HG03025 (cell line): ENCODE results near the gene NPS.

Source experiments
- ATAC-seq: cut with Tn5 transposase; IDR thresholded peaks from one replicate; pipeline ENCODE4 v1.9.1; 2021; ENCODE audit warnings: mild to moderate bottlenecking, moderate library complexity; ENCODE audit not compliant: unreplicated experiment, low FRiP score

The NPS gene

DNA sequence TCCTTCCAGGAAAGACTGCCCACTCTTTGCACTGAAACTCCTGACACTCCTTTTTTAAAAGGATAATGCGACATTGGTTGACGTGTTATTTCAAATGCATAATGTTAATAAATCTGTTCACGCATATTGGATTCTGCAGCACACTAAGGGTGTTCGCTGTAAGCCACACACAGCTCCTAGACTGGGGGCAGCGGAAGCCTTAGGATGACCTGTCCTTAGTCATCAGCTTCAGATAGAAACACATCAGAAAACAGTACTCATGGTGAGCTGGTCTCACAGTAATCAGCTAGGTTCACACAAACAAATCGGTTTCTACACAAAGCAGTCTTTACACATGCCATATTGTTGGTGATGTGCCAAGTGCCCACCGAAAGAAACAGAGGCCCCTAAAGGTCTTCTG, 4.3 kb downstream of the NPS start:
- ATAC-seq: no peak

DNA sequence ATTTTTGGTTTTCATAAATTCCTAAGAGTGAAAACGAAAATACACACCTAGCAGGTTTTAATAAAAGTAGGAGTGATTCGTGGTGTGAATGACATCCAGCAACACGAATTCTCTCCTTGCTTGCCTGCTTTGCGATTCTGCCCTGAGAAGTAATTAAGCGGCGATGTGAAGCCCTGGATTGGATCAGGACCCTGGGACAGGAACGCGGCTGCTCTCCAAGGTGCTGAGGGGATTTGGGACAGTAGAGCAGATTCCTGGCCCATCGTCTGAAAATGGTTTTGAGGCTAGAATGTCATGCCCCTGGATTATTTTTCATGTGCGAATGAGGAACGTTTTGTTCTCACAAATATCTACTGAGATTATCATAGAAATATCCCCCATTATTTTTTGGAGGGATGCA, 7.8 kb downstream of the NPS start:
- ATAC-seq: no peak

DNA sequence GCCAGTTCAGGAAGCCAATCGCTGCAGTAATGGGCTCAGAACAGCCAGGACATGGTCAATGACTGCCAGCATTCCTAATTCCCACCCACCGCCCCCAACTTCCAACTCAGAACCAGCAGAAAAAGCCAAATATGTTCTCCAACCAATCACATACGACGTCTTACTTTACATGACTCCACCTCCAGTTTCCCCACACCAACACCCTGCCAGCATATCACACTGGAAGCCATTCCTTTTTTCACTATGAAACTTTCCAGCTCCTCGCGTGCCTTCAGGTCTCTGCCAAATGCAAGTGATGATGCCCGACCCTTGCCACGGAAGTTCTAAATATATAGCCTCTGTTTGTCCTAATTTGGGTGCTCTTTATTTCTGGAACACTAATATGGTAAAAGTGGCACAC, 12.5 kb downstream of the NPS start:
- ATAC-seq: no peak

DNA sequence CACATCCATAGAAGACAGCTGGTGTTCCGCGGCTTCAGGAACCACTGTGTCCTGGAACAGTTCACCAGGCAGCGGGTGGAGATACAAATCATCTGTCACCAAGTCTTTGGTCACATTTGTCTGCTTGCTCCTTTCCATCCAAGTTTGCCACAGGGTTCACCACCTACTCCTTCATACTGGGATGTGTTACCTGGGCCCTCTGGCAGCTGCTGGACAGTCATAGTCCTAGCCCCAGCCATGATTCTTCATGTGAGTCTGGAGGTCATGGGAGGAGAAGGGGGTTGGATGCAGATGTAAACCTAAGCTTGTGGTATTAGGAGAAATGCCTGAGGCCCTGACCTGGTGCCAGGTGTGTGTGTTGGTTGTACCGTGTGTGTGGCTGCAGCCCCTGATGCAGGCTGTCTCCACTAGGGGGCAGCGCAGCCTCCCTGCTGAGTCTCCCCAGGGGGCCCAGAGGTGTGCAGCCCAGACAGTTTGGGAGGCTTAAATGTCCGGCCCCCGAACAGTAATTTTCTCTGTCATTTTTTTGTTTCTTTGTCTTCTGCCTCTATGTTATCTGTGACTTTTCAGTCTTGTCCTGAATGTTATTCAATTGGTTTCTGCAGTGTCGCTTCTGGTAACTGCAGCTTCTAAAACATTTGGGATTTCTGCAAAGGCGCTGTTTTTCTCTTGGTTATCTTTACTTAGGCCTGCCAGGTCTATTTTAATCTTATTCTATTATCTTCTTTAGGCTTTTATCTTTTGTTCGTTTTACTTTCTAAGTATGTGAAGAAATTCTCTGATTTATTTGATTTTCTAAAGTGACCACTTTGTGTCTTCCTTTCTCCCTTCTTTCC, 14.8 kb downstream of the NPS start:
- ATAC-seq: no peak

DNA sequence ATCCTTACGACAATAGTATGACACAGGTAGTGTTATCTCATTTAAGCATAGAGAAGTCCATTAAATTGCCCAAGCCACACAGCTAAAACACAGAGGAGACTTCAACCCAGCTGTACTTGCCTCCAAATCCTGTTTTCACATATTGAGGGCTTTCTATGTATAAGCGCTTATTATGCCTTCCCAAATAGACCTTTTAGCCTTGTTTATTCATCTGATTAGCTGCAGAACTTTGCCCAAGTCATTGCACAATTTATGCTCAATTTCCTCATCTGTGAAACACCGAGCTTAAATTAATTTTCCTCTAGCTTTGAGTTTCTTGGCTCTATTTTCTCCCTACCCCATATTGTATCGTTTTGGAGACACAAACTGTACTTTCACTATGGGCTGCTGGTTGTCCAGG, 15.5 kb downstream of the NPS start:
- no peak for ATAC-seq

DNA sequence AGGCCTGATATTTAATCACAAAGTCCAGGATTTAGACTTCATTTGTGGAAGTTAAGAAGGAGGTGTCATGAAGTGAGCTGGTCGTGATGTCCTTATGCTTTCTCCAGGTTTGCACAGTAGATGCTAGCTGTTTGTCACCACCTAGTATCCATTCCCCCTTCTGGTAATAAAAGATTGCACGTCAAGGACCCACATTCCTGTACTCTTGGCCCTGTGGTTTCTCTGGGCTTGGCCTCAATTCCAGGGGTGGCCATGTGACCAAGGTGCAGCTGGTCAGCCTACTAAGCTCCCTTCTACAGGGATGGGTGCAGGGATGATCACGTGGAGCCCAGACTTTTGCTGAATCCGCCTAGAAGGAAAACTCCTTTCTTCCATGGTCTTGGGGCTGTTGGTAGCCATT, 16.5 kb downstream of the NPS start:
- no peak for ATAC-seq

DNA sequence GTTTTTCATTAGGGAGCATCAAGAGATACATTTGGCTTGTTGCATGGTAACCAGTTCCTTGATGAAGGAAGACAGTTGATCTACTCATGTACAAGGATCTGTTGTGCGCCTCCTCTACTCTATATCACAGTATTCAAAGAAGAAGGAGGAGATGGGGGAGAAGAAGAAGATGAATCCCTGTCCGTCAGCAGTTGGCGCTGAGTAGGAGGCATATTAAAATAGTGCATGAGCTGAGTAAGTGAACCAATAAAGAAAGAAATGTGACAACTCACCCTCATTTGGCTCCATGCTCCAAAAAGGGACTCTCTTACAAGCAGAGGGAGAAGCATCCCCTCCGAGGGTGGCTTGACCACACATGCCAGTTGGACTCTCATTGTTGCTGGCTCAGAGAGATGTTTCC, 20.1 kb downstream of the NPS start:
- ATAC-seq: no peak

DNA sequence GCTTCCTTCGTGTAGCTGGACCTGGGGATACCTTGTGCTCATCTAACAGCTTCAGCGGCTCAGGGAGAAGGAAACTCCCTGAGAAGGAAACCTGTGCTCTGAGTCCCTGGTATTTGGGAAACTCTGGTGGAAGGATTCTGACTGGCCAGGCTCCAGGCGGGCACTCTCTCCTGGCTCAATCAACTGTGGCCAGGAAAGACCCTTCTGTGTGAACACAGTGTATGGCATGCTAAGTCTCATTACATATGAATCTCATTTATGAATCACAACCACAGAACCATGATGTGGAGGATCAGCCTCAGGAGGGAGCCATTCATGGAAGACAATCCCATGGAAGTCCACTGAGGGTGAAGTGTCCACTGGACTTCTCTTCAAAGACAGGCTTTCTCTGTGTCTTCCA, 20.9 kb downstream of the NPS start:
- no peak for ATAC-seq

DNA sequence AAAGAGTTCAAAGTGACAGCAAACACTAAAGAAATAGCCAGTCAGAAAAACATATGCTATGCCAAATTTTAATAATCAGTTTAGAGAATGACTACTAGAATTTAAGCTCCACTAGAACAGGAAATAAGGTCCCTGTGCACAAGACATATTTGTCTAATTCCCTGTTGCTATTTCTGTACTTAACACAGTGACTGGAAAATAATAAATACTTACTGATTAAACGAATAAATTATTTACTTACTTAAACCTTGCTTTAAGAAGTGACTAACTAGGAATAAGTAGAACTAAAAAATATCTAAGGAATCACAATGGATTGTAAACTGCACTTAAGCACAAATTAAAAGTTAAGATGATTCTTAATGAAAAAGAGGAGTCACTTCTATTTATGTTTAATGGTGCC, 22.3 kb downstream of the NPS start:
- no peak for ATAC-seq

DNA sequence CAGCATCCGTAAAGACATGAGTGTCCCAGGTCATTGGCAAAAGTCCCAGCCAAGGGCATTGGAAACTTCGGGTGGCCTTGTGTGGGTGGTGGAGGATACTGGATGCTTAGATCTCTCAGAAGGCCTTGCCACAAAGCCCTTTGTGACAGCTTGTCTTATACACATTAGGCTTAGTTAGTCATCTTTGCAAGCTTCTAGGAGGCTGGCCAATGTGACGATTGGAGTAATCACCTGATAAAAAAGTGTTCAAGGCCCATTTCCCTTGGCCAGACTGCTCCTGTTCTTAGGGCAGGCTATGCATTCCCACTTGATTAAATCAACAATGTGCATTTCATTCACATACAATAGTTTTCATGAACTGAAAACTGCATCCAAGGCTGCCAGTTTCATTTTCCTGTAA, 26.9 kb downstream of the NPS start:
- ATAC-seq: no peak

DNA sequence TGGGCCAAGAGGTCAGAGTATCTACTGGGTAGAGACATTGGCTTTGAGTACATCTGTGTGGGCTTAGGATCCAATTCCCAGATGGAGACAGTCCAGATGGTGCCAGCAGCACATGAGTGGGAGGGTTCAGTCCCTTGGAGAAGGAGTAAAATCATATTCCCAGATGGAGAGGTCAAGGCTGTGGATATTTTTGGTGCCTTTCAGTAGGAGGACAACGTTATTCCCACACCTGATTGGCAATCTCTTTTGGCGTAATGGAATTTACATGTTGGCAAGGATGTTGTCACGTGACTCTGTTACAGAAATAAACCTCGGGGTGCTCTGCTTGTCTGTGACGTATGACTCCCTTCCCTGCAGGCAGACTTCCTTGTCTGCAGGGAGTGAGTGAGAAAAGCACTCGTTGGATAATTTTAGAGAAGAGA, 27.6 kb downstream of the NPS start:
- no peak for ATAC-seq

DNA sequence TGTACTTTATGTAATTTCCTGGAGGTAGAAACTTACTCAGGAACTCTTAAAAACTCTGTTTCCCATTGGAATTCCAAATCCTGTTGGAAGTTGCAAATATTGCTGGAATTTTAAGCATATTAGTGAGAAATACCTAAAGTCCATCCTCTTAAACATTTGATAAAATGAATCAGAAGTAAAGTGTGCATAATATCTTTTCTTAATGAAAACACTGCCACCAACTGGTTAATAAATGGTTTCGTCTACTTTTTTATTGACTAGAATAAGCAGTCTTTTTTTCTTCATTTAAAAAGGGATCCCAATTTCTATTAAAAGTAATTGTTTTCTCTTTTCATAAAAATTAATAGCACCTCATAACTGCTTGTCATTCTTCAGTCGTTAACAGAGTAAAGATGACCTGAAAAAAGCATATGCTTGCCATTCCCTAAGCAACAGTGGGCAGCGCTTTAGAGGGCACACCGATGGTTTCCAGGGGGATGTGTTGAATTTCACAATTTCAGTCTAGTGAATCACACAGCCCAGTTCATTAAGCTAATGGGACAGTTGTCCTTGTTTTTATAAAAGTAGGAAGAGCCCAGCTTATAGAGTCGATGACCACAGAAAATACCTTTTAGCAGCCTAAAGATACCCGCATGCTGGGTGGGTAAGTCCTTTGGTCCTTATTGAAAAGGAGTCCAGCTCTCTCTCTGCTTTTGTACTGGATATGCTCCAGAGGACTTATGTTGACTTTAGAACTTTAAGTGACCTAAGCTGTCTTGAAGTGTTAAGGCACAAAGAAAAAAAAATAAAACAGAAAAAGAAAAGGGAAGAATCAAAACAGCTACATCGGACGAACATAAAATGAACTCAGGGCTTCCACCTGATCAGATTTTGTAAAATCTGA, 28.5 kb downstream of the NPS start:
- ATAC-seq: no peak

DNA sequence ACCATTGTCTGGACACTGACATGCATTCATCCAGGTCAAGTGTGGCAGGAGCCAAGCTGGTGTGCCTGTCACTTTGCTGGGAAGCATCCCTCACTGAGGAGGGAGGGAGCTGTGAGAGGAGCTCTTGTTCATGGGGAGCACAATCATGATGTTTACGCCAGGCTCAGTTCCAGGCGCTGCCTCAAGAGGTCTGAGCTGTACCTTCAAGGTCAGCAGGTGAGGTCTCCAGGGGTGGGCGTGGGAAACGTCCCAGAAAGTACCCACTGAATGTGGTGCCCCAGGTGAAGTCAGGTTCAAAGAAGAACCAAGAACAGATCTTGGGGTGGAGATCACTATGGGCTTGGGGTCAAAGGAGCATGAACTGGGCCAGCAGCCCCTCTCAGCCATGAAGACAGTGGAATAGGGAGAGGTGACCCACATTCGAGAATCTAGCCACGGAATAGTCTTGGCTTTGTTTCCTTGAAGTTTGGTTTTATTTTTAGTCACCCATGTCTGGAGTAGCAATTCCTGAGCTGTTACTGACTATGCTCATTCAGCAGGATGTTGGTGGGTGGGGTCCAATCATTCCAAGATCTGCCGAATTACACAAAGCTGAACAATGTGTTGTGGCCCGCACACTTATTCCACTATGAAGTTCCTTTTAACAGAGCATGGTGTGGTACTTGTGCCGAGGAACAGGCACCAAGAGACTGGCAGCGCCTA, 29.3 kb downstream of the NPS start:
- no peak for ATAC-seq

DNA sequence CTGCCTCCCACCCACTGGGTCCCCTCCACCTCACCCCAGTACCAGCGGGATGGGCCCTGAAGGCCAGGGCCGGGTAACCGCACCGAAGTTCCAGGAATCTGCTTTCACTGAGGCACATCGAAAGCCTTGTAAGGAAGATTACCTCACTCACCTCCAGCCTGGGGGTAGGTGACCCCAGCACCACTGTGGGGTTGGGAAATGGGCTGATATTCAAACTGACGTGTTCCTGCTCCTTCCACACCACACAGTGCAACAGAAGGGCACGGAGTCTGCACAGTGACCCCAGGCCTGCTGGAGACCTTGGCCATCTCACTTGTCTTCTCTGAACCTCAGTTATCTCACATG, 29.8 kb downstream of the NPS start:
- no peak for ATAC-seq

DNA sequence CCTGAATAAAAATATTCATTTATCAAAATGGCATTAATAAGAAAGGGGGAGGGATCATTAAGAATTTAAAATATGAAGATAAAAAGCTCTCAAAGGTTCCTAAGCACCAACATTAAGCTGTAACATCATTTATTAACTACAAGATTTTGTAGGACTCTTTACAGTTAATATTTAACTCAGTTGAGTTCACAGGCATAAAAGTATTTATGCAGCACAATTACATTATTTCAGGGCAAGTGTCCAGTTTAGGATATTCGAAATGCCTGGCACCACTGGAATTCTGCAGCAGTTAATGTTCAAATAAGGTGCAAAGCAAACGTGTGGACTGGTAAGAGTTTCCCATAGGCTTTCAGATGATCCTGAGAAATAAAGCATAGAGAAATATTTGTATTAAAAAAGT, 30.5 kb downstream of the NPS start:
- no peak for ATAC-seq

DNA sequence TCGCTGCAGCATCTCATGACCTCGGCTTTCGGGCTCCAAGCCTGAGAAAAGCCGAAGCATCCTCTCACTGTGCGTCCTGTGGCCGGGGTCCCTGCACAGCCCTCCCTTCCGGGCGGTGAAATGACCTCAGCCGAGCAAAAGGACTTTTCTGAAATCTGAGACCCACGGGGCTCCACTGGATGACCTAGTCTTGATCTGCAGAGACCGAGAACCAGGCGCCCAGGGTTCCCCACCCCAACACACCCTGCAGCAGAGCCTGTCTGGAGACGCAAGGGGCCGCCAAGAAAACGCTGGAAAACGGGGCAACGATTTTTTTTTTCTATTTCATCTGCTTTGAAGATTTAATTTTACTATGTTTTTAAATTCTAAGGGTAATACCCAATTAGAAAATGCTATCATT, 31.7 kb downstream of the NPS start:
- no peak for ATAC-seq

DNA sequence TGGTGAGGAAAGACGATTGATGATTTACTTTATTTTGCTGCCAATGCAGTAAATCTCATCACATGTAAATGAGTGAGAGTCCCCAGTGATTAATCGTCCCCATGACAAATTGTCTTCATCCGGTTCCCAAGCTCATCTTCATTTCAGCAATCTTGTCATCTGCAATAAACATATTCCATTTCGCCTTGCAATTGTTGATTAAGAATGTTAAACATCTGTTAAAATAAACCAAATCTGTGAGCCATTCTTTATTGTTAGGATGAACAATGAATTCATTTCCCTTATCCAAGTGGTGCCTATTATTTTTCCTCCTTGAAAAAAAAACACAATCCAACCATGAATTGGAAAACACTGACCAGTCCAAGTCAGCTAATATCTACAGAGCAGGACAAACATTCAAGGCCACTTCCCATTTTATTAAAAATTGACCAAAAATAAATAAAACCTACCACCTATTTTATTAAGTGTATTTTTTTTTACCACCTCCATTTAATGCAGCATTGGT, 36.5 kb downstream of the NPS start:
- ATAC-seq: no peak

DNA sequence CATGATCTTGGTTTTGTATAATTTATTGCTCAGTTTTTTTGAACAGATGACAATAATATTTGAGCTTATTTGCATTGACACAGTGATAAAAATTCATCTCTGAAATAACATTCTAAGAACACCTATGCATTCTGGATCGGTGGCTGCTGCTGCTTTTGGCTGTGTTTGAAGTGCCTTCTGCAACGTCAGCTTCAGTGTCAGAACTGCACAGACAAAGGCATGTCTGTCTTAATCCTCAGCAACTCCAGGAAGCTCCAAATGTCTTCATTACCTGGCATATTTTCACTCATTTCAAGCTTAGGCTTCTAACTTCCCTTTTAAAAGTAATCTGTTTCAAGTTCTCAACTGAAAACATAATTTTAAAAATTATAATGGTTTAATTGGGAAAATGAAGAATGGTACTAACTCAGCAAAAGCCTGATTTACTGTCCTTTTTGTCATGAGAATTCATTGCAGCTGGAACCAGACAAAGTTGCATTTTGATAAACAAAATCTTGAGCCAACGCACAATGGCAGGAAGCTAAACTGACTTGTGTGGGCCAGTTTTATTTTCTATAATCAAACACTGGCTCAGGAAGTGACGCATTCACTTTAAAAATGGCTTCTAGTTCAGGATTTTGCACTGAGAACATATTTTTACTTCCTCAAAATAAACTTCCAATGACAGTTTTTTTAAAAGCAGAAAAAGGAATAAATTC, 38.7 kb downstream of the NPS start:
- ATAC-seq: no peak

DNA sequence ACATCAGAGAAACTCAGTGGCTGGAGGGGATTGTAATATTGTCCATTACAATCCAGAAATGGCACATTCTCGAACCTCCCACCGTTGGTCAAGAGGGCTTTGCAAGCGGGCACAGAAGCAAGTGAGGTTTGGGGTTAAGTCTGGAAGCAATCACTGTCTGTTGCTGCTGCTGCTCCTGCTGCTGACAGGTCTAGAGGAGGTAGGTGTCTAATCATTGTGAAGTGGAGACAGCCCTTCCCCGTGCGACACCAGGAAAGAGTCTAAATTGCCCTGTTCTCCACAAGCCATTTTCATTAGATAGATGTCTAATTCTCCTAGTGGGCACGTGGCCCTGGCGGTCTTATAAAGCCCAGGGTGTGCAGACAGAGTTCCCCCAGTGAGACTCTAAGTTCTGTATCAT, 43.5 kb downstream of the NPS start:
- ATAC-seq: no peak

DNA sequence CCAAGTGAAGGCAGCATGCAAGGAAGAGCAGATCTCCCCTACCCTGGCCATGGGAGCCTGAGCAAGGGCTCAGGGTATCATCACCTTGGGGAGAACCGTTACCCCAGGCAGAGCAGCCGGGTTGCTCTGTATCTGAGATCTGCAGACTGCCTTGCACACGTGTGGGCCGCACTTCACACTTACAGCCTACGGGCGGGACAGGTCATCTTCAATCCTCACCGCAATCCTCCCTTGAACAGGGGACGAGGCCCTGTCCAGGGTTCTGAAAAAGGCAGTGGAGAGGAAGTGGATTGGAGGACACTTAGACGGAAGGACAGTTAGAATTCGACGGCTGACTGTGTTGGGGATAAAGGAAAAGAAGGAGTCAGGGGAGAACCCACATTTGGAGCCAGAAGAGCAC, 51.4 kb downstream of the NPS start:
- no peak for ATAC-seq
